Erythroblast (primary cell): ENCODE data around the gene C17orf75.
"Not testable (repeated sequence)": the region's sequence is repeated elsewhere in the genome, so short reads cannot be mapped to it uniquely, and the experiment has no call there.

ENCODE experiments used
- GATA1 ChIP-seq: IDR thresholded peaks from 2 replicates; pipeline ENCODE4 v1.6.1; 2011; ENCODE audit warnings: low read depth, mild to moderate bottlenecking, control low read depth, low read length, moderate library complexity
- POLR2A ChIP-seq: IDR thresholded peaks from 2 replicates; pipeline ENCODE4 v1.6.1; 2011; ENCODE audit warnings: mild to moderate bottlenecking, low read length

DNA sequence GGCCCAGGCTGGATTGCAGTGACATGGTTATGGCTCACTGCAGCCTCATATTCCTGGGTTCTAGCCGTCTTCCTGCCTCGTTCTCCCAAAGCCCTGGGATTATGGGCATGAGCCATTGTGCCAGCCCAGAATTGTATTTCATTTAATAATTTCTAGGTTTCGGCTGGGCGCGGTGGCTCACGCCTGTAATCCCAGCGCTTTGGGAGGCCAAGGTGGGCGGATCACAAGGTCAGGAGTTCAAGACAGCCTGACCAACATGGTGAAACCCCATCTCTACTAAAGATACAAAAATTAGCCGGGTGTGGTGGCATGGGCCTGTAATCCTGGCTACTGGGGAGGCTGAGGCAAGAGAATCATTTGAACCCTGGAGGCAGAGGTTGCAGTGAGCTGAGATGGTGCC, 10.8 kb upstream of the C17orf75 start:
- TF ChIP-seq POLR2A, GATA1: not testable (repeated sequence)
